RWPE2 (cell line): Measurements from ENCODE around the gene FPR1.

Experiments used
- ATAC-seq: fragments of 200-7000 bp; cut with Tn5 transposase; 3 replicates; pipeline ENCODE4 v1.9.1; 2021; ENCODE audit warnings: low read depth
- DNase-seq: peaks from one replicate; pipeline ENCODE4 v3.0.0-alpha.2; 2020; ENCODE audit warnings: low spot score
- H3K27ac ChIP-seq: fragments of 450-650 bp; 2 replicates; pipeline ENCODE4 v1.5.1; 2017; ENCODE audit warnings: mild to moderate bottlenecking; ENCODE audit not compliant: poor library complexity, severe bottlenecking
- H3K27me3 ChIP-seq: fragments of 250-450 bp; sonication (Bioruptor Pico); 2 replicates; pipeline ENCODE4 v1.5.1; 2021; ENCODE audit warnings: mild to moderate bottlenecking, moderate library complexity; ENCODE audit not compliant: insufficient read depth, poor library complexity, severe bottlenecking
- H3K36me3 ChIP-seq: fragments of 250-450 bp; sonication (Bioruptor Pico); 2 replicates; pipeline ENCODE4 v1.5.1; 2020; ENCODE audit warnings: low read depth, mild to moderate bottlenecking, moderate library complexity
- H3K4me1 ChIP-seq: fragments of 250-450 bp; sonication (Bioruptor Pico); 2 replicates; pipeline ENCODE4 v1.5.1; 2021; ENCODE audit warnings: mild to moderate bottlenecking, moderate library complexity; ENCODE audit not compliant: insufficient read depth, poor library complexity, severe bottlenecking
- H3K4me3 ChIP-seq: fragments of 250-450 bp; sonication (Bioruptor Pico); 2 replicates; pipeline ENCODE4 v1.5.1; 2021; ENCODE audit warnings: mild to moderate bottlenecking, moderate library complexity; ENCODE audit not compliant: severe bottlenecking
- H3K9me3 ChIP-seq: fragments of 250-450 bp; sonication (Bioruptor Pico); 2 replicates; pipeline ENCODE4 v1.5.1; 2021; ENCODE audit warnings: mild to moderate bottlenecking, moderate library complexity; ENCODE audit not compliant: severe bottlenecking
- CTCF ChIP-seq: fragments of 450-650 bp; IDR thresholded peaks from one replicate; pipeline ENCODE4 v1.5.1; 2017; ENCODE audit warnings: mild to moderate bottlenecking, moderate library complexity; ENCODE audit not compliant: poor library complexity, severe bottlenecking

FPR1 gene

DNA sequence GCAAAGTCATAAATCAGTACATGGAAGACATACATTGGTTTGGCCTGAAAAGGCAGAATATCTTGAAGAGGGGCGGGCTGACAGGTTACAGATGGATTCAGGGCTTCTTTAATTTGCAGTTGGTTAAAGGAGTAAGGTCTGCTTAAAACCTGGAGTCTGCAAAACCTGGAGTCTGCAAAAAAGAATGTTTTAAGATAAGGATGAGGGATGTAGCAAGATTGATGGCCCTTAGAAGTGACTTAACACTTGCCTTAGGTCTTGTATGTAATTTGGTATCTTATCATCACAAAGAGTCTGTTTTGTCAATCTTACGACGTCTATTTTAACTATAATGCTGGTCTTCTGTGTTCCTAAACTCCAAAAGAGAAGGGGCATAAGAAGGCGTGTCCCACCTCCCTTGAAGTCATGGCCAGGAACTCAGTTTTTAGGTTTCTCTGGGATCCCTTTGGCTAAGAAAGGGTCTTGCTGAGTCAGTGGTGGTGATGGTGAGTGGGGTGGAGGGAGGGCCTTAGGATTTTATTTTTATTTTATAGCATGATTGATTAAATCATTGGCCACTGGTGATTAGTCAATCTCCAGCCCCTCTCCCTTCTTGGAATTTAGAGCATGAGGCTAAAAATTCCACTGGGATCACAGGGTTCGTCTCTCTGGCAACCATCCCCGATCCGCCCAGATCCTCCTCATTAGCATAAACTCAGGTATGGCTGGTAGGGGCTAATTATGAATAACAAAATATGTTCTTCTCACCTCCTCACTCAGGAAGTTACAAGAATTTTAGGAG is 17.7 kb downstream of the FPR1 start:
- Histone ChIP-seq H3K27me3 (peaks cover 5% of the 10 kb centered on the region), H3K9me3 (no peaks in the 10 kb centered on the region), H3K4me1 (no peaks in the 10 kb centered on the region), H3K36me3 (no peaks in the 10 kb centered on the region), H3K4me3 (no peak overlapping the region), H3K27ac (no peak overlapping the region)
- no peak for TF ChIP-seq CTCF
- ATAC-seq (no peak), DNase-seq (no peak)

GRCh38 chr19:51729781-51730180 is 21.9 kb downstream of the FPR1 start:
- peaks cover 13% of the 10 kb centered on the region for H3K4me1 ChIP-seq
- TF ChIP-seq CTCF, result no peak
- H3K9me3 ChIP-seq, result no peaks in the 10 kb centered on the region
- H3K27ac ChIP-seq, result no peak overlapping the region
- no peak overlapping the region for H3K4me3 ChIP-seq
- no peak for DNase-seq
- H3K36me3 ChIP-seq, result no peaks in the 10 kb centered on the region
- H3K27me3 ChIP-seq, result no peaks in the 10 kb centered on the region
- ATAC-seq, result no peak

GRCh38 chr19:51727349-51727880 is 24.3 kb downstream of the FPR1 start:
- Histone ChIP-seq H3K4me1 (peaks cover 13% of the 10 kb centered on the region), H3K36me3 (no peaks in the 10 kb centered on the region), H3K27me3 (peaks cover under 1% of the 10 kb centered on the region), H3K9me3 (no peaks in the 10 kb centered on the region), H3K27ac (peak overlapping the region; percentile 58), H3K4me3 (no peak overlapping the region)
- no peak for TF ChIP-seq CTCF
- DNase-seq (no peak), ATAC-seq (peak; percentile 40)

DNA sequence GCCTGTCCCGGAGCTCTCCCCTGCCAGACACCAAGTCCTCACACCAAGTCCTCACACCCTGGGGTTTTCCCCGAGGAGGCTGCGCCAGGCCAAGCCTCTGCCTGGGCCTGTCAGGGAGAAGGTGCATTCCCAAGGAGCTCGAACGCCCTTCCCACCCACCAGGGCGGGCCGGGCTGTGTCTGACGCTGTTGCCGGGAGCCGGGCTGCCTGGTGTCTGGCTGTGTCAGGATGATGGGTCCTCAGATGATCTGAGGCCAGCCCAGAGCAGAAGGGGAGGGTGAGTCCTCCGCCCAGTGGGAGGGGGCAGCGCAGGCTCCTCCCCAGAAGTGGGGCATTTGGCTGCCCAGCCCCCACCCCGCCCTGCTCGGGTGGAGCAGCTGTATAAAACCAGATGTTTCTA is 25.6 kb downstream of the FPR1 start:
- peak; percentile 99 for ATAC-seq

More for the DNA sequence above, 25.6 kb downstream of the FPR1 start:
- Histone ChIP-seq H3K27me3 (peaks cover 6% of the 10 kb centered on the region), H3K4me1 (peaks cover 13% of the 10 kb centered on the region), H3K4me3 (no peak overlapping the region), H3K36me3 (no peaks in the 10 kb centered on the region), H3K27ac (peak overlapping the region; percentile 58), H3K9me3 (no peaks in the 10 kb centered on the region)
- peak; percentile 93 for DNase-seq
- no peak for TF ChIP-seq CTCF
